IPS-11a (cell line): ENCODE data around the gene CD276.
"Not testable (repeated sequence)": the region's sequence is repeated elsewhere in the genome, so short reads cannot be mapped to it uniquely, and the experiment has no call there.

ENCODE experiments used
- H3K4me3 ChIP-seq: one replicate; pipeline ENCODE4 v1.5.1; 2013; ENCODE audit warnings: low read depth, low read length, control low read depth

CD276 gene

GRCh38 chr15:73684581-73685455, 635 bp downstream of the CD276 start:
- peak overlapping the region; percentile 71 for H3K4me3 ChIP-seq

- H3K4me3 ChIP-seq: no peak overlapping the region
Measured at GRCh38 chr15:73685981-73686380, 1.8 kb downstream of the CD276 start.

GRCh38 chr15:73686781-73687256, 2.6 kb downstream of the CD276 start:
- no peak overlapping the region for H3K4me3 ChIP-seq

- no peak overlapping the region for H3K4me3 ChIP-seq
Measured at GRCh38 chr15:73687351-73687750, 3.2 kb downstream of the CD276 start.

- H3K4me3 ChIP-seq: no peak overlapping the region
Measured at GRCh38 chr15:73688455-73688854, 4.3 kb downstream of the CD276 start.

GRCh38 chr15:73691396-73691795, 7.2 kb downstream of the CD276 start:
- no peak overlapping the region for H3K4me3 ChIP-seq

GRCh38 chr15:73694419-73694818, 10.2 kb downstream of the CD276 start:
- no peak overlapping the region for H3K4me3 ChIP-seq

GRCh38 chr15:73695773-73696640, 11.8 kb downstream of the CD276 start:
- H3K4me3 ChIP-seq: no peak overlapping the region

GRCh38 chr15:73696641-73697001, 12.4 kb downstream of the CD276 start:
- no peak overlapping the region for H3K4me3 ChIP-seq

- no peak overlapping the region for H3K4me3 ChIP-seq
Measured at GRCh38 chr15:73697033-73697467, 12.9 kb downstream of the CD276 start.

- H3K4me3 ChIP-seq: no peak overlapping the region
Measured at GRCh38 chr15:73699249-73700040, 15.3 kb downstream of the CD276 start.

- no peak overlapping the region for H3K4me3 ChIP-seq
Measured at GRCh38 chr15:73700041-73700842, 16.1 kb downstream of the CD276 start.

- H3K4me3 ChIP-seq: not testable (repeated sequence)
Measured at GRCh38 chr15:73702311-73703239, 18.4 kb downstream of the CD276 start.

GRCh38 chr15:73703601-73704000, 19.4 kb downstream of the CD276 start:
- H3K4me3 ChIP-seq: not testable (repeated sequence)

- H3K4me3 ChIP-seq: not testable (repeated sequence)
Measured at GRCh38 chr15:73704142-73704868, 20.1 kb downstream of the CD276 start.

GRCh38 chr15:73704869-73705645, 20.9 kb downstream of the CD276 start:
- H3K4me3 ChIP-seq: no peak overlapping the region

GRCh38 chr15:73708691-73709090, 24.5 kb downstream of the CD276 start:
- no peak overlapping the region for H3K4me3 ChIP-seq

GRCh38 chr15:73709241-73709640, 25.1 kb downstream of the CD276 start:
- H3K4me3 ChIP-seq: no peak overlapping the region
